GM21515 (cell line): ENCODE data around the gene FAM174C.
A peak's percentile ranks its signal among the peaks of the same experiment; 100 is the strongest.

Source experiments
- ATAC-seq: cut with Tn5 transposase; IDR thresholded peaks from one replicate; pipeline ENCODE4 v1.9.1; 2021; ENCODE audit not compliant: unreplicated experiment

The FAM174C gene

DNA sequence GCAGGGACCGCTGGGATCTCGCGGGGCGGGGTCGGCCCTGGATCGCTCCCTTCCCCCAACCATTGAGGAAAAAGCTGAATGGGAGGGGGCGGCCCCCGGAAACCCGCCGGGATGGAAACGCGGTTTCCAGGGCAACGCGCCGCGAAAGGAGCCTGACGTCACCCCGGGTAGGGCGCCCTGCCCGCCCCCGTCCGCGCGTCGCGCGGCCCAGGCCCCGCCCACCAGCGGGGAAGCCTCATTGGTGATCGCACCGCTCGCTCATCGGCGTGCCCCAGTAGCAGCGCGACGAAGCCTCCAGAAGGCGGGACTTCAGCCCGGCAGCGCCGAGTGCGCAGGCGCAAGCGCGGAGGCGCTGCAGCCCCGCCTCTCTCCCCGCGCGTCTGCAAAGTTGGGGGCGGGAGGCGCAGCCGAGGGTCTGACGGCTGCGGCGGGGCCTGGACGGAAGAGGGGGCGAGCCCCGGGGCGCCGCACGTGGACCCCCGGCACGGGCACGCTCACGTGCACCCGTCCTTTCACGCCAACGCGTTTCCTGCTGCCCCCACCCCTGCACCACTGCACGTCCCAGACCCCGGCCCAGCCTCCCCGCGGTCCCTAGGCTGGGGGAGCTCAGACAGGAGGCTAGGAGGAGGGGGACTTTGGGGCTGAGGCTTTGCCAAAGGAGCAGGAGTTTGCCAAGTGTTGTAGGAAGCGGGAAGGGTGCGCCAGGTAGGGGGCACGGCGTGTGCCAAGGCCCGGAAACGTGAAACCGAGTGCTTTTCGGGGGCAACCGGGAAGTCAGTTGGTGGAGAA, 14.4 kb upstream of the FAM174C start:
- ATAC-seq = peak; percentile 51

DNA sequence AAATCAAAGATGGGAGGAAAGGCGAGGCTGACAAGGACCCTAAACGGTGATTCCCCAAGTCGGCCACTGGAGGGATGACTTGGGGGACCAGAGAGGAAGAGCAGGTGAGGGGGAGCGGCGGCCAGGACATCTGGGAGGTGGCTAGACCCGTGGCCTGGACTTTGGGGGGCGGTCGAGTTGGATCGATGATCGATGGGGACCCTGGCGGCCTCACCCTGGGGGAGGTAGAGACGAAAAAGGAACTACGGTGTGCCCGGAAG, 13.9 kb upstream of the FAM174C start:
- no peak for ATAC-seq

GRCh38 chr19:1261798-1262622, 13.3 kb upstream of the FAM174C start:
- no peak for ATAC-seq

GRCh38 chr19:1262623-1263123, 12.7 kb upstream of the FAM174C start:
- no peak for ATAC-seq

GRCh38 chr19:1263188-1263587, 12.1 kb upstream of the FAM174C start:
- no peak for ATAC-seq

GRCh38 chr19:1264801-1265614, 10.3 kb upstream of the FAM174C start:
- no peak for ATAC-seq

- ATAC-seq = no peak
These were observed 9.7 kb upstream of the FAM174C start for GRCh38 chr19:1265615-1266128.

- ATAC-seq = peak; percentile 26
These were observed 9.0 kb upstream of the FAM174C start for GRCh38 chr19:1266129-1266915.

DNA sequence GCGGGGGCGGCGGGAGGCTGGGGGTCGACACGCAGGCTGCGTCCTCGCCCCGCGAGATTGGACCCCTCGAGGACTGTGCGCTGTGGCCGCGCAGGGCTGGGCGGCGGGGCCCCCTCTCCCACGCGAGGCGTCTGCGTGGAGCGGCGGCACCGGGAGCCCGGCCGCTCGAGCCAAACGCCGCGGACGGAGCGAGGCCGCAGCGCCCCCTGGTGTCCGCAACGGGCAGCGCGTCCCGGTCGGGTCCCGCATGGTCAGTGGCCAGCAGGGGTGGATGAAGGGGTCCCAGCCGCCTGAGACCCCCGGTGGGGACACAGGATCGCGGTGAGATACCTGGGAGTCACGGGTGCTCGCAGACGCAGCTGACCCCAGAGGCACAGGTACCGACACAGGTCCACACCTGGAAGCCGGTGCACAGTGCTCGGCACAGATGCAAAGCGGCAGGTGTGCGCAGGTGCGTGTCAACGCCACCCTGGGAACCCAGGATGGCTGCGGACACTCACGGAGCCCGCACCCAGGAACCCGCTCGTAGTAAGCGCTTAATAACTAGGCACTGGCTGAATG, 8.3 kb upstream of the FAM174C start:
- ATAC-seq = peak; percentile 12

- no peak for ATAC-seq
These were observed 7.7 kb upstream of the FAM174C start for GRCh38 chr19:1267477-1268225.

DNA sequence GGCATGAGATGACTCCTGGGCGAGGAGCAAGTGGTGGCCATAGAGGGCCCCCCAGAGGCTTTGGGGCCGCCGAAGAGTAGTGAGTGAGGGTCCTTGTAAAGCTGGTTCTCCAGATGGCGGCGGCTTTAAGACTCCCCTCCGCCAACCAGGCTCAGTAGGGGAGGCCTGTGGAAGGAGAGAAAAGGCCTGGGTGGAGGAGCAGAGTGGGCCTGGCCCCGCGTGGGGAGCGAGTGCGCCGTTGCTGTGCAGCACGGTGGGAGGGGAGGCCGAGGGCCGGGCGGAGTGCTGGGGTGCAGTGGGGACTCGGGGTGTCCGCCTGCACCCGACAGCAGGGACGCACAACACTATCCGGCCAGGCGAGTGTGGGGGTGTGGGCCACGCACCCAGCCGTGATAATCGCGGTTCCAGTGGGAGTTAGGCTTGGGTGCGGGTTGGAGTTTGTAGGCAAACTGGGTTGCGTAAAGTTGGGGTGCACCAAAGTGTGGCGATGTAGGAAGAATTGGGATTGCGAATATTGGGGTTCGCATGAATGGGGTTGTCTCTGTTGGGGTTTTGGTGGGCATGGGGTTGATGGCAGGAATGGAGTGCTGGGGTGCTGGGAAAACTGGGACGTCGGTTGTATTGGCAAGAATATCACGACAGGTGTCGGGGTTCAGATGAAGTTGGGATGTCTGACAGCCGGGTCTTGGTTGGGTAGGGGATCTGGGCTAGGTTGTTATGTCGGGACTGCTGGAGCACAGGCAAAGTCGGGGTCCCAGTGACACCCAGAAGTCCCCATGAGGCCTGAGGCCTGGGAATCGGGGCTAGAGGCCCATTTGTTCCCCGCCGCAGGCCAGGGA, 6.9 kb upstream of the FAM174C start:
- no peak for ATAC-seq

DNA sequence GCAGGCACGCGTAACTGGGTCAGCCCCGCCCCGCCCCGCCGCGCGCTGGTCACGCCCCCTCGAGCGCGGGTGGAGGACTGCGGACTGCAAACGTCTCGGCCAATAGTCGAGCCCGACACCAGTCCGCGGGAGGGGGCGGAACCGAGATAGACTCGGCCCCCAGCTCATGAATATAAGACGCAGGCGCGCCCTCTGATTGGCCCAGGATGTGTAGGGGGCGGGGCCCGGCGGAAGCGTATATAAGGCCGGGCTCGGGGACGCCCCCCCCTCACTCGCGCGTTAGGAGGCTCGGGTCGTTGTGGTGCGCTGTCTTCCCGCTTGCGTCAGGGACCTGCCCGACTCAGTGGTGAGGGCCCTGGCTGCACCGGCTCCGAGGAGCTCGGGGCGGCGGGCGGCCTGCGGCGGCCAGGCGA, 6.3 kb upstream of the FAM174C start, which contains the start of gene CIRBP:
Gene CIRBP (plus strand): TSS at position 268 of the 413 bp plus-strand sequence. CDS start 1,602 bp downstream, outside the sequence.
- peak; percentile 47 for ATAC-seq

- ATAC-seq = peak; percentile 21
These were observed 5.7 kb upstream of the FAM174C start for GRCh38 chr19:1269478-1270212.

- no peak for ATAC-seq
These were observed 5.0 kb upstream of the FAM174C start for GRCh38 chr19:1270213-1270853.

DNA sequence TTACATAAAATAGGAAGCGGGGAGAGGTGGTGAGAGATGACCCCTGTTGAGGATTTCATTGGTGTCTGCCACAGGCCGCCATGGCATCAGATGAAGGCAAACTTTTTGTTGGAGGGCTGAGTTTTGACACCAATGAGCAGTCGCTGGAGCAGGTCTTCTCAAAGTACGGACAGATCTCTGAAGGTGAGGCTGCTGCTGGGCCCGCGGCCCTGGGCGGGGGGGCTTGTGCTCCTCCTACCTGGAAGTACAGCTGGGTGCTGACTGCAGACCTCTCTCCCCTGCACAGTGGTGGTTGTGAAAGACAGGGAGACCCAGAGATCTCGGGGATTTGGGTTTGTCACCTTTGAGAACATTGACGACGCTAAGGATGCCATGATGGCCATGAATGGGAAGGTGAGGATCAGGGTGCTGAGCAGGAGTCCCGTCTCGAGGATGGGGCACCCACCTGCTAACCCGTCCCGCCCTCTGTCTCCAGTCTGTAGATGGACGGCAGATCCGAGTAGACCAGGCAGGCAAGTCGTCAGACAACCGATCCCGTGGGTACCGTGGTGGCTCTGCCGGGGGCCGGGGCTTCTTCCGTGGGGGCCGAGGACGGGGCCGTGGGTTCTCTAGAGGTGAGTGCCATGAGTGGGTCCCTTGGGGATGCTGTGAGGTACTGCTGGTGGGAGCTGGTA, 4.3 kb upstream of the FAM174C start:
- no peak for ATAC-seq

- ATAC-seq = no peak
These were observed 3.6 kb upstream of the FAM174C start for GRCh38 chr19:1271528-1272422.
